Measurements from ENCODE around the gene KRTAP12-1.

DNA sequence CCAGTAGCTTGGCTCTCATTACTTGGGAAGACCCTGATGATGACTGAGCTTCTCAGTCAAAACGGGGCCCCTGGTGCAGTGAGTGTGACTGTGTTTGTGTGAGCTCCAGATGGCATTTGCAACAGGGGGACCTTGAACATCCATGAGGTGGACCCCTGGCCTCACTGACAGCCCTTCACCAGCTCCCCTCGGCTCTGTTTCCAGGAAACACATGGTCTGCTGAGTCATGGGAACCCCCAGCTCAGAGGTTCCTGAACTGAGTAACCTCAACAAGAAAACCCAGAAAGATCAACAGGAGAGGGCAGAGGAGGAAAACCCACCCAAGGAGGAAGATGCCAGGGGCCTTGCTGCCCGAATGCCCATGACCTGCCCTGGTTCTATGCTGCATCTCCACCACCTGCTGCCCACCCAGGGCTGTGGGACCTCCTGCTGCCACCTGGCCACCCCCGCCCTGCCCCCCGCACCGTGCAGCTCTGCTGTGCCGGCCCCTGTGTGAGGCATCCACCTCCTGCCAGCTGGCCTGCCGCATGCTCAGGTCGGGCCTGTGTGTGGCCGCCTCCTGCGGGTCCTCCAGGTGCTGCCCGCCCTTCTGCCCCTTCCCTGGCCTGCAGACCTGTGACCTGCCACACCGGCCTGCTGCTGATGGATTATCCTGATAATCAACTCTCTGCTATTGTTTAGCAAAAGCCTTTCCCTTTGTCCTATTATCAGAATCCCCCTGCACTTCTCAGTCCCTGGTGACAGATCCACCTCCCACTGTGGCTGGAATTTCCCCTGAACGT is 4.2 kb upstream of the KRTAP12-1 start:
- no peak for TF ChIP-seq RARB (CRISPR knock-in tag; IDR thresholded peaks at IDR 0.05)
- no peak for TF ChIP-seq CREB5 (CRISPR knock-in tag; IDR thresholded peaks at IDR 0.05; ENCODE audit: low read depth)
- no peak for TF ChIP-seq ARNTL (CRISPR knock-in tag; IDR thresholded peaks at IDR 0.05; ENCODE audit: borderline replicate concordance, low read depth)
- no peak for TF ChIP-seq CSRNP3 (CRISPR knock-in tag; IDR thresholded peaks at IDR 0.05)
- no peak for TF ChIP-seq CSDC2 (CRISPR knock-in tag; IDR thresholded peaks at IDR 0.05)

Measured in SK-N-SH treated with all-trans-retinoic acid at 6 μM for 48 hours (cell line).